HFFc6 (cell line): Measurements from ENCODE around the gene CPS1. TPM values are rescaled to one million over a fixed set of nuclear protein-coding genes. Genes with fewer than 3 reads are reported as not detected.

Experiments
- DNase-seq: peaks from one replicate; pipeline ENCODE4 v3.0.0-alpha.2; 2018
- H3K27ac Mint-ChIP-seq: 2 replicates; pipeline ENCODE4 v1.8.0; 2020; ENCODE audit warnings: mild to moderate bottlenecking, mixed read lengths
- H3K27me3 Mint-ChIP-seq: 2 replicates; pipeline ENCODE4 v1.8.0; 2021; ENCODE audit warnings: mild to moderate bottlenecking, moderate library complexity, mixed read lengths; ENCODE audit not compliant: insufficient read depth
- H3K36me3 Mint-ChIP-seq: 2 replicates; pipeline ENCODE4 v1.8.0; 2021; ENCODE audit warnings: low read depth, mixed read lengths
- H3K4me1 Mint-ChIP-seq: 2 replicates; pipeline ENCODE4 v1.8.0; 2020; ENCODE audit warnings: low read depth, mixed read lengths
- H3K4me3 Mint-ChIP-seq: 2 replicates; pipeline ENCODE4 v1.8.0; 2020; ENCODE audit warnings: mild to moderate bottlenecking, moderate library complexity, mixed read lengths
- H3K9me3 Mint-ChIP-seq: 2 replicates; pipeline ENCODE4 v1.8.0; 2020; ENCODE audit warnings: mild to moderate bottlenecking, mixed read lengths
- CTCF ChIP-seq: fragments of 200-600 bp; sonication (generic); IDR thresholded peaks from 2 replicates; pipeline ENCODE4 v1.5.0; 2021; ENCODE audit warnings: antibody characterized with exemption, mild to moderate bottlenecking
- total RNA-seq, 6 experiments: library from RNA; stranded (reverse); fragmentation: NEBNext Ultra II Directional; extraction: Animal tissue kit (Norgen Biotek cat#: 25700); gene quantifications; 2 replicates in 1 of 6; 3 replicates in 5 of 6; pipeline ENCODE4 v1.2.3, GENCODE V29; 2021

CPS1 gene
- total RNA-seq, 6 experiments from 2014 or later: 1.6 to 5.2 (median 3.1) TPM

GRCh38 chr2:210667711-210668110 is 111.3 kb downstream of the CPS1 start:
- no peak overlapping the region for H3K4me3 Mint-ChIP-seq
- no peaks in the 10 kb centered on the region for H3K4me1 Mint-ChIP-seq
- no peak overlapping the region for H3K27ac Mint-ChIP-seq
- TF ChIP-seq CTCF: no peak
- H3K27me3 Mint-ChIP-seq: no peaks in the 10 kb centered on the region
- no peaks in the 10 kb centered on the region for H3K36me3 Mint-ChIP-seq
- H3K9me3 Mint-ChIP-seq: peaks cover 25% of the 10 kb centered on the region
- no peak for DNase-seq

- TF ChIP-seq CTCF: no peak
- no peaks in the 10 kb centered on the region for H3K4me1 Mint-ChIP-seq
- no peaks in the 10 kb centered on the region for H3K36me3 Mint-ChIP-seq
- H3K9me3 Mint-ChIP-seq: peaks cover 24% of the 10 kb centered on the region
- no peak for DNase-seq
- no peak overlapping the region for H3K4me3 Mint-ChIP-seq
- H3K27me3 Mint-ChIP-seq: no peaks in the 10 kb centered on the region
- H3K27ac Mint-ChIP-seq: no peak overlapping the region
These were observed 114.7 kb downstream of the CPS1 start for GRCh38 chr2:210671065-210671464.

GRCh38 chr2:210673117-210673516 is 116.7 kb downstream of the CPS1 start:
- H3K9me3 Mint-ChIP-seq: peaks cover 24% of the 10 kb centered on the region
- no peaks in the 10 kb centered on the region for H3K36me3 Mint-ChIP-seq
- no peak for TF ChIP-seq CTCF
- no peaks in the 10 kb centered on the region for H3K4me1 Mint-ChIP-seq
- no peak overlapping the region for H3K27ac Mint-ChIP-seq
- no peak for DNase-seq
- no peak overlapping the region for H3K4me3 Mint-ChIP-seq
- H3K27me3 Mint-ChIP-seq: no peaks in the 10 kb centered on the region

- no peak for TF ChIP-seq CTCF
- no peaks in the 10 kb centered on the region for H3K27me3 Mint-ChIP-seq
- no peak overlapping the region for H3K4me3 Mint-ChIP-seq
- no peaks in the 10 kb centered on the region for H3K36me3 Mint-ChIP-seq
- DNase-seq: no peak
- peaks cover 22% of the 10 kb centered on the region for H3K9me3 Mint-ChIP-seq
- H3K27ac Mint-ChIP-seq: no peak overlapping the region
- H3K4me1 Mint-ChIP-seq: no peaks in the 10 kb centered on the region
These were observed 119.7 kb downstream of the CPS1 start for GRCh38 chr2:210676067-210676466.

- peaks cover 21% of the 10 kb centered on the region for H3K9me3 Mint-ChIP-seq
- H3K27me3 Mint-ChIP-seq: no peaks in the 10 kb centered on the region
- H3K27ac Mint-ChIP-seq: no peak overlapping the region
- no peaks in the 10 kb centered on the region for H3K4me1 Mint-ChIP-seq
- no peak for TF ChIP-seq CTCF
- H3K36me3 Mint-ChIP-seq: no peaks in the 10 kb centered on the region
- no peak overlapping the region for H3K4me3 Mint-ChIP-seq
- no peak for DNase-seq
These were observed 125.1 kb downstream of the CPS1 start for GRCh38 chr2:210681491-210681890.

- no peak for DNase-seq
- no peaks in the 10 kb centered on the region for H3K27me3 Mint-ChIP-seq
- H3K4me1 Mint-ChIP-seq: no peaks in the 10 kb centered on the region
- no peak overlapping the region for H3K4me3 Mint-ChIP-seq
- H3K27ac Mint-ChIP-seq: no peak overlapping the region
- TF ChIP-seq CTCF: no peak
- peaks cover 25% of the 10 kb centered on the region for H3K9me3 Mint-ChIP-seq
- no peaks in the 10 kb centered on the region for H3K36me3 Mint-ChIP-seq
These were observed 130.0 kb downstream of the CPS1 start for GRCh38 chr2:210686401-210686800.
